Muscle layer of colon (tissue), 2 donors: ENCODE data around the gene FGF12.

Source experiments
- H3K27ac ChIP-seq: one replicate; pipeline ENCODE4 v1.7.0; 2013; ENCODE audit warnings: low read depth, mild to moderate bottlenecking, low read length, moderate library complexity
- H3K27me3 ChIP-seq, 2 donors: one replicate each; pipeline ENCODE4 v1.7.0; 2013; ENCODE audit warnings: low read length in 2 of 2, mild to moderate bottlenecking in 2 of 2; ENCODE audit not compliant: insufficient read depth in 2 of 2, control insufficient read depth in 1 of 2
- H3K36me3 ChIP-seq: one replicate; pipeline ENCODE4 v1.7.0; 2013; ENCODE audit warnings: mild to moderate bottlenecking, low read length; ENCODE audit not compliant: insufficient read depth
- H3K4me1 ChIP-seq: one replicate; pipeline ENCODE4 v1.7.0; 2013; ENCODE audit warnings: mild to moderate bottlenecking, low read length; ENCODE audit not compliant: insufficient read depth
- H3K4me3 ChIP-seq, 2 donors: one replicate each; pipeline ENCODE4 v1.7.0; 2013; ENCODE audit warnings: low read length in 2 of 2, low read depth in 1 of 2, mild to moderate bottlenecking in 1 of 2, moderate library complexity in 1 of 2
- H3K9ac ChIP-seq: one replicate; pipeline ENCODE4 v1.7.0; 2013; ENCODE audit warnings: low read length
- H3K9me3 ChIP-seq: one replicate; pipeline ENCODE4 v1.7.0; 2013; ENCODE audit warnings: mild to moderate bottlenecking, low read length
- donor health status: abdominal sarcoma.
- donor health status: Adenocarcinoma of cecum.

Gene FGF12

GRCh38 chr3:192273697-192274010 is 453.7 kb downstream of the FGF12 start:
- H3K4me1 ChIP-seq, result no peaks in the 10 kb centered on the region
- no peaks in the 10 kb centered on the region for H3K9me3 ChIP-seq
- no peak overlapping the region for H3K9ac ChIP-seq
- no peak overlapping the region for H3K27ac ChIP-seq
- H3K36me3 ChIP-seq, result no peaks in the 10 kb centered on the region
- H3K4me3 ChIP-seq, result no peak overlapping the region
- no peaks in the 10 kb centered on the region for H3K27me3 ChIP-seq

DNA sequence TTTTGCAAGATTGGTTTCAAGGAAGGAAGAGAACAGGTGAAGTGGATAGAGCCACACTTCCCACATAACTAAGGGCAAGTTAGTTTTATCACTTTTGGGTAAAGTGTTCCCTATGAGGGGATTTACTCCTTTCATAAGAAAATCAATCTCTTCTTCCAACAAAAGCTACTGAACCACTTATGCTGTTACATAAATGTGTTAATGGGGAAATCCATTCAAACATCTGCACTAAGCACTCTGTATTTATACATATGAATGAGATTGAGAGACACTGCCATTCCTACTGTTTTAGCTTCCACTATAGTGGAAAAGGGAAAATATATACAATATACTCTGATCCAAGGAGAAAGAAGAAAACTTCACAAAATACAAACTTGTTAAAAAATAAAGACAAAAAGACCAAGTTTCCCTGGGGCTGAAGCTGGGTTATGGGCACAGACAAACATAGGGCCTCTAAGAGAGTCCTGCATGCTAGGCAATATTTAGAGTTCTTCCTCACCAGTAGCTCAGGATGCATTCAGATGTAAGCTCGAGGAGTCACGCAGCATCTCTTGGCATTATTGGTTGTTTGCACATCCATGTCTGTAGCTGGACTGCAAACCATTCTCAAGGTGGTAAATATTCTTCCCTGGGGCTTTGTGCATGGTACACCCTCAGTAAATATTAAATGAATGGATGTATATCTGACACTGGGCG is 454.2 kb downstream of the FGF12 start:
- Histone ChIP-seq H3K4me1 (no peaks in the 10 kb centered on the region), H3K4me3 (no peak overlapping the region), H3K36me3 (no peaks in the 10 kb centered on the region), H3K9me3 (no peaks in the 10 kb centered on the region), H3K27ac (no peak overlapping the region), H3K9ac (no peak overlapping the region), H3K27me3 (no peaks in the 10 kb centered on the region)

GRCh38 chr3:192262001-192262400 is 465.3 kb downstream of the FGF12 start:
- Histone ChIP-seq H3K9ac (no peak overlapping the region), H3K9me3 (no peaks in the 10 kb centered on the region)

DNA sequence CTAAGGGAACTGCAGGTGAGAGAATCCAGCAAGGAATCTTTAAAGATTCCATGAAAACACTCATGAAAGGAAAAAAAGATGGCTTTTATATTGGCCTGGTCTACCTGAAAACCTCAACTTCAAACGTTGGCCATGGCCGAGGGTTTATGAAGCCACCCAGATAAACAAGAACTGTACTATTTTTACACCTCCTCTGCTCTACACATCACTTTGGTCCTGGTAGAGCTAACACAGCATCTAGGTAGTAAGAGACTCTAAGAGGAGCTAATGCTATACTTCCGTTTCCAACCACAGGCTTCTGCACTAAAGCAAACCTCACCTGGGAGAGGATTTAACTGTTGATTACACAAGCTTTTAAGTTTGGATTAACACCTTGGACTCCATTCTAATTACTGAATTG is 466.2 kb downstream of the FGF12 start:
- H3K4me3 ChIP-seq, result no peak overlapping the region
- H3K9ac ChIP-seq, result no peak overlapping the region
- no peaks in the 10 kb centered on the region for H3K4me1 ChIP-seq
- no peaks in the 10 kb centered on the region for H3K36me3 ChIP-seq
- no peaks in the 10 kb centered on the region for H3K9me3 ChIP-seq
- H3K27ac ChIP-seq, result no peak overlapping the region
- H3K27me3 ChIP-seq, result no peaks in the 10 kb centered on the region

More at GRCh38 chr3:192262001-192262400, 465.3 kb downstream of the FGF12 start:
- no peak overlapping the region for H3K4me3 ChIP-seq
- H3K27ac ChIP-seq, result no peak overlapping the region
- no peaks in the 10 kb centered on the region for H3K4me1 ChIP-seq
- H3K36me3 ChIP-seq, result no peaks in the 10 kb centered on the region
- H3K27me3 ChIP-seq, result no peaks in the 10 kb centered on the region

DNA sequence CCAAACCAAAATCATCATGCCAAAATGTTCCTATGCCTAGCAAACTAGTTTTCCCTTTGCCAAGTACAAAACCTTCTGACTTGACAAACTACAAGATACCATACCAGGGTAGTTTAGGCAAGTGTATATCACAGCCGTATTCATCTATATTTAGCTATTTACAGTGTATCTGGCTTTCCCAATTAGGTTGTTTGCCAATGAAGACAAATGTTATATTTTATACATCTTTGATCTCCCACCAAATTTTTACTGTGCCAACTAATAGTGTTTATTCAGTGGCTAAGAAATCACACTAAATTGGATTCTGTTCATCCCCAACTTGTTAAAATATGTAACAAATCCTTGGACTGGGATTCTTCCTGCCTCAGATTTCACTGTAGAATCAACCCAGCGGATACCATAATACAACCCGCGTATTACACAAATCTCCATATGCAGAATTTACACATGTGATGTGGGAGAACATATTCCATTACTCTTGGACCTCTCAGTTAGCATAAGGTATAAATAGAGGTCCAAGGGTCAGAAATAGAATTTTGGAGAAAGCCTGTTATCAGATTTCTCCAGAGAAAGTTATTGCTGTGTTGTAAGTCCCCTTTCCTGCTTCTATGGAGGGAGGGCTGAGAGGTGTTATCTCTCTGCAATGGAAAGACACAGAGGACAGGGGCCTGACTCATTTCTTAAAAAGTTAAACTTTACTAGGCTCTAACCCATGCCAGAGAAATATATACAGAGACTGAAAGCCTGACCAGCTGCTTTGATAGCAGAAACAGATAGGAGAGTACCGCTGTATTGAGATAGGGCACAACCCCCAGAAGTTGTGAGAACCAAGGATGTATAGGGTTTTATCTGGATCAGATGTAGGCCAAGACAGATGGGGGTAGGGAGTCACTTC is 467.0 kb downstream of the FGF12 start:
- no peaks in the 10 kb centered on the region for H3K36me3 ChIP-seq
- no peaks in the 10 kb centered on the region for H3K4me1 ChIP-seq
- no peaks in the 10 kb centered on the region for H3K27me3 ChIP-seq
- H3K4me3 ChIP-seq, result no peak overlapping the region
- H3K27ac ChIP-seq, result no peak overlapping the region
- no peaks in the 10 kb centered on the region for H3K9me3 ChIP-seq
- no peak overlapping the region for H3K9ac ChIP-seq

DNA sequence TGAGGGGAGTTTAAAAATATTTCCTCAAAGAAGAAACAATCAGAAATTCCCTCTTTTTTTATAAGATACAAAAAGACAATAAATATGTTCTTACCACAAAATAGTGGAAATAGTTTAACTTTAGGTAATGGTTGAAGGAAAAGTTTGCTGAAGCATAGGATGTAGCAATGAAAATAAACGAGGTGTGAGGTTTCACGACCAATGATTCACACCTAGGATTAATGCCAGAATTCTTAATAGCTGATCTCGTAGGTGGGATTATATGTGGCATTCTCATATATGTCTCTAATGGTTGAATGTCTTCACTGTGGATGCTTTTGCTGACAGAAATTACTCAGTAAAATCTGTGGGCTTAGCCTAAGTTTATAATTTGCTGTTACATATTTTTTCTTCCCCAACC is 467.7 kb downstream of the FGF12 start:
- H3K36me3 ChIP-seq, result no peaks in the 10 kb centered on the region

DNA sequence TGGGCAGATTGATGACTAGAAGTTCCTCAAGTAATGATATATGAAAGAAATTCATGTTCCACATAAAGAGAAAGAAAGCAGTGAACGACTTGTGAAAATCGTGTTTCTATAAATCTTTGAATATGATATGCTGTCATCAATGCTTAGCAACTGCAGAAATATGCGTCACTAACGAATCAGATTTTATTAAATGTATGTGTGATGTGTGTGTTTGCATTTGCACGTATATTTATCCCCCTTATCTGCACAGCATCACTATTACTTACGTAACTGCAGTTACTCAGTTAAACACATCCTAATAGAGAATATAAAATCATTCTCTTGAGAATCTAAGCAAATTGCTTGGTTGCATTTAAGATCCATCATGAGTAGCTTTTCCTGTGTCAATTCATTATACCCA is 468.6 kb downstream of the FGF12 start:
- no peak overlapping the region for H3K4me3 ChIP-seq
- H3K9me3 ChIP-seq, result no peaks in the 10 kb centered on the region
- H3K4me1 ChIP-seq, result no peaks in the 10 kb centered on the region
- no peak overlapping the region for H3K27ac ChIP-seq
- H3K9ac ChIP-seq, result no peak overlapping the region
- no peaks in the 10 kb centered on the region for H3K27me3 ChIP-seq
- no peaks in the 10 kb centered on the region for H3K36me3 ChIP-seq

More for the DNA sequence above, 467.7 kb downstream of the FGF12 start:
- Histone ChIP-seq H3K4me3 (no peak overlapping the region), H3K27ac (no peak overlapping the region), H3K4me1 (no peaks in the 10 kb centered on the region), H3K9ac (no peak overlapping the region), H3K9me3 (no peaks in the 10 kb centered on the region), H3K27me3 (no peaks in the 10 kb centered on the region)

DNA sequence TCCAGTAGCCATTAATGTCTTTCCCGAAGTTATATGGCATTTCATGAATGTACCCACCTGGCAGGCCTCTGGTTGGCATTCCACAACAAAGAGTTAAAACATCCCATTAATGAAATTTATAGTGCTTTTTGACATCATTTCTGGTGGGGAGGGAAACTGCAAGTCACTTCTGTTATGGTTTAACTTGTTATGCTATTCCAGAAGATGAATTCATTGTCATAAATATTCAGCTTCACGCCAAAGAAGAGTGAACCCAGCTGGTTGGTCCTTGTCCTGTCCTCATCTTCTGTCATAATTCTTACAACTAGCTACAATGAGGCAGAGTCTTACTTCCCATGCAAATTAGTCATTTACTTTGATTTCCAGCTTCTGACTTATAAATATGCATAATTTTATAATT is 471.5 kb downstream of the FGF12 start:
- no peaks in the 10 kb centered on the region for H3K4me1 ChIP-seq
- H3K4me3 ChIP-seq, result no peak overlapping the region
- no peaks in the 10 kb centered on the region for H3K9me3 ChIP-seq
- H3K27ac ChIP-seq, result no peak overlapping the region
- no peak overlapping the region for H3K9ac ChIP-seq
- no peaks in the 10 kb centered on the region for H3K36me3 ChIP-seq
- no peaks in the 10 kb centered on the region for H3K27me3 ChIP-seq

DNA sequence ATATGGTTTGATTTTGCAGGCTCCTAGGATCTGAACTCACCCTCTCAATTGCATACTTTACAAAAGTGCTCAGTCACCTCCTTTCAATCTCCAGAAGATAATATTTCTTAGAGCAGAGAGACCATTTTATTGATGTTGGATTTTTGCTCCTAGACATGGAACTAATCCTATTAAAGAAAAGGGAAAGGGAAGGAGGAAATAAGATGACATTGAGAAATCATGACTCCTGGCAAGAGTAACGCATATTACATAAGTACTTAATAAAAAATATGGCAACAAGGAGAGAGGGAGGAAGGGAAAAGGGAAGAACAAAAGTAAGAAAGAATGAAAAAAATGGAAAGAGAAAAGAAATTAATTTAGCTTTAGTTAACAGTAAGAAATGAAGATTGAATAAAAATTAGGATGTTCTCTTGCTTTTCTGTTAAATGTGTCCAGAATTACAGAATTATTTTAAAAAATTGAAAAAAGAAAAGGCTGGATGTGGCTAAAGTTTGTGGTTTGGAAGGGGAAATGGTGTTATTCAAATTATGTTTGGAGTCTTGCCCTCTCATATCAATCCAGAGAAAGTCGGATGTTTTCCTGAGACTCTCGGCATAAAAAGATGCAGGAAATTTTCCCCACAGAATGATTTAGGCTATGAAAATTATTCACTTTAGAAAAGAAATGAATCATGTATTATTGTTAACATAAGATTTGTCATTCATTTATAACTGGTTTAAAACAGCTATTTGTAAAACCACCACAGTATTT is 474.0 kb downstream of the FGF12 start:
- Histone ChIP-seq H3K36me3 (no peaks in the 10 kb centered on the region), H3K4me1 (no peaks in the 10 kb centered on the region), H3K27me3 (no peaks in the 10 kb centered on the region), H3K9me3 (no peaks in the 10 kb centered on the region), H3K9ac (no peak overlapping the region), H3K27ac (no peak overlapping the region), H3K4me3 (no peak overlapping the region)

- Histone ChIP-seq H3K9me3 (no peaks in the 10 kb centered on the region), H3K4me3 (no peak overlapping the region), H3K36me3 (no peaks in the 10 kb centered on the region), H3K27me3 (no peaks in the 10 kb centered on the region), H3K9ac (no peak overlapping the region), H3K27ac (no peak overlapping the region), H3K4me1 (no peaks in the 10 kb centered on the region)
Measured at GRCh38 chr3:192249516-192249915, 477.8 kb downstream of the FGF12 start.

- no peaks in the 10 kb centered on the region for H3K4me1 ChIP-seq
- H3K4me3 ChIP-seq, result no peak overlapping the region
- H3K27me3 ChIP-seq, result no peaks in the 10 kb centered on the region
- H3K9me3 ChIP-seq, result no peaks in the 10 kb centered on the region
- no peaks in the 10 kb centered on the region for H3K36me3 ChIP-seq
- no peak overlapping the region for H3K27ac ChIP-seq
- no peak overlapping the region for H3K9ac ChIP-seq
Measured at GRCh38 chr3:192246847-192247559, 480.3 kb downstream of the FGF12 start.
